Stimulated activated CD8-positive, alpha-beta memory T cell treated with anti-CD3 and anti-CD28 coated beads, Interleukin-4, amount 100 ng/mL, for 4 hours (primary cell): ENCODE data around the gene GRM4.
A peak's percentile ranks its signal among the peaks of the same experiment; 100 is the strongest.

Source experiments
- DNase-seq, 2 donors: peaks; one replicate each; pipeline ENCODE4 v3.0.0-alpha.2; 2020; ENCODE audit warnings: low read depth in 2 of 2, low spot score in 1 of 2

GRM4 gene

DNA sequence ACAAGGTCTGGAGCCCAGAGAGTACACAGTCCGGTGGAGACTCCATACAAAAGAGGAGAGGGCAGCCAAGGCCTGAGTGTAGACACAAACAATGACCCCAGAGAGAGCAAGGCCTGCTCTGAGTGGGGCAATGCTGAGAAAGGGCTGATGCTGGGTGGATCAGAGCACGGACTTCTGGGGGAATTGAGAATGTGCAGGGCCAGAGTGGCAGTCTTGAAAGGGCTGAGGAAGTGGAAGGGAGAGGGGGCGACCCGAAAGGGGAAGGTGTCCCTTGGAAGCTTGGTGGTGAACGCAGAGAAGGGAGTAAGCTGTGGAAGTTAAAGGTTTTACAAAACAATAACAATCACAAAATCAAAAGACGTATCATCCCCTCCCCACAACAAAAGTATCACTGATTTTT lies 12.0 kb upstream of the GRM4 start:
- DNase-seq: no peak

- DNase-seq: no peak
Observed at GRCh38 chr6:34157236-34157830, 11.4 kb upstream of the GRM4 start.

DNA sequence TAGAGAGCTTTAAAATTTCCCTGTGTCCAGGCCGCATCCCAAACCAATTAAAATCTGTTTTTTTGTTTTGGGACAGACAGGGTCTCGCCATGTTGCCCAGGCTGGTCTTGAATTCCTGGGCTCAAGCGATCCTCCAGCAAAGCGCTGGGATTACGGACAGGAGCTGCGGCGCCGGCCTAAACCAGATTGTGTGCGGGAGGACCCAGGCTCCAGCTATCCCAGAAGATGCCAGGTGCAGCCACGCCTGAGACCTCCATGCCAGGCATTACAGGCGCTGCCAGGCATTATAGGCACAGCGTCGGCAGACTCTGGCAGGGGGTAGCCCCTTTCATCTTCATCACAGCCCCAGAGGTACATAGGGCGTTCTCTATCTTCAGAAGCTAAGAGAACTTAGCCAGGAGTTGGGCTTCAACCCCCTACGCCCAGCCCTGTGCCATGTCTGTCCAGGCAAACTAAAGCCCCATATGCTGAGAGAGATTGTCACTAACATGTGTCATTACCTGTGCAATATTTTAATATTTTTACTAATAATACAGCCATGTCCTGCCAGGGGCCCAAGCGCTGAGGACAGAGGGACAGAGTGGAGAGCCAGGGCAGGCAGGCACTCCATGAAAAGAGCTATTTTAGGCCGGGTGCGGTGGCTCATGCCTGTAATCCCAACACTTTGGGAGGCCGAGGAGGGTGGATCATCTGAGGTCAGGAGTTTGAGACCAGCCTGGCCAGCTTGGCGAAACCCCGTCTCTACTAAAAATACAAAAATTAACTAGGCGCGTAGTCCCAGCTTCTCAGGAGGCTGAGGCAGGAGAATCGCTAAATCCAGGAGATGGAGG lies 9.8 kb upstream of the GRM4 start:
- DNase-seq: no peak

- peak; percentile 31 to 40 for DNase-seq
Observed at GRCh38 chr6:34154668-34155447, 9.0 kb upstream of the GRM4 start.

GRCh38 chr6:34152806-34153520 lies 7.1 kb upstream of the GRM4 start:
- DNase-seq: no peak

DNA sequence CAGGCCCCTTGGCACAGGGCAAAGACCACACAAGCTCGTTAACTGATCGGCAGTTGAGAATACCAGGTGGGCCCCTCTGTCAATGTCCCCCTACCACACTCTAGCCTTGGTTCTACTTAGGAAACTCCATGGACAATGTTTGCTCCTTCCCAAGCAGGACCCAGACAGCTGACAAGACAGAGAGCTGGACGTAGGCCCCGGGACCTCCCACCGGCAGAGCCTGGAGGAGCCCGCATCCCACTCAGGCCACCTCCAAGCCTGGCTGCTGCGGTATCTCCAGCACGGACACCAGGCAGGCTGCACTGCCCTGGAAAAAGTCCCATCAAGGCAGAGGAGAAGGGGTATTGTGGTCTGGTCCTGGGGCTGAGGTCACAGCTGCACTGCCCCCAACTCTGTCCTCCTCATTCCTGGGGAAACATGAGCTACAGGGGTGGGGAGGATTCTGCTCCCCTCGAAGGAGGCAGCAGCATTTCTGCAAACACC lies 6.2 kb upstream of the GRM4 start:
- DNase-seq: no peak

GRCh38 chr6:34151321-34152041 lies 5.6 kb upstream of the GRM4 start:
- DNase-seq: no peak

DNA sequence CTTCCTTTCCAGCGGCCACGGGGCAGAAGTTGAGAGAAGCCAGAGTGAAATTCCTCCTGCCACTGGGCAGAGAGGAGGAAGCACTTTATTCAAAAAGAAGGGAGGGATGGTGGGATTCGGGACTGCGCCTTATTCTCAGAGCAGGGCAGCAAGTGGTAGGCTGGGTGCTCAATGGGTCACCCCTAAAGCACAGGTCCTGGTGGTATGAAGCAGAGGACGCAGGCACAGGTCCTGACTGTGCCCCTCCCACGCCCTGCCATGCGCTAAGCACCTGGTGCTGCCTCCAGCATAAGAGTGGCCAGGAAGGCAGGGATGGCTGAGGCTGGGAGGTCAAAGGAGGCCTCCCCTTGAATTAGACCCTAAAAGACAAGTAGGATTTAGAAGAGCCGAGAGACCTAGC lies 4.9 kb upstream of the GRM4 start:
- DNase-seq: no peak

- DNase-seq: no peak
Observed at GRCh38 chr6:34149831-34150400, 4.0 kb upstream of the GRM4 start.

DNA sequence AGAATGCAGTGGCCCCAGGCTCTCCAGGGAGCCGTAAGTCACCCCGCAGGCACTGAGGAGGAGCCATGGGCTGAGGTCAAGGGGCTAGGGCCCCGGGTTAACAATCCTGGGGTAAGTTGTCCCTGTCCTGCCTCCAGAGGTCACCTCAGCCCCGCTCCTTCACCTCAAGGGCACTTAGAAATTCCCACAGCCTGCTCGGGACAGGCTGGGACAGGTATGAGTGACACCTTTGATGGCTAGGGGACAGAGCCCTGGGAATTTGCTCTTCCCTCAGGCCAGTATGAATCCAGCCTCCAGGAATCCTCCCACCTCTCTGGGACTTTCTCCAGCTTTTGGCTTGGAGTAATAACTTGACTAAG lies 3.5 kb upstream of the GRM4 start:
- no peak for DNase-seq

DNA sequence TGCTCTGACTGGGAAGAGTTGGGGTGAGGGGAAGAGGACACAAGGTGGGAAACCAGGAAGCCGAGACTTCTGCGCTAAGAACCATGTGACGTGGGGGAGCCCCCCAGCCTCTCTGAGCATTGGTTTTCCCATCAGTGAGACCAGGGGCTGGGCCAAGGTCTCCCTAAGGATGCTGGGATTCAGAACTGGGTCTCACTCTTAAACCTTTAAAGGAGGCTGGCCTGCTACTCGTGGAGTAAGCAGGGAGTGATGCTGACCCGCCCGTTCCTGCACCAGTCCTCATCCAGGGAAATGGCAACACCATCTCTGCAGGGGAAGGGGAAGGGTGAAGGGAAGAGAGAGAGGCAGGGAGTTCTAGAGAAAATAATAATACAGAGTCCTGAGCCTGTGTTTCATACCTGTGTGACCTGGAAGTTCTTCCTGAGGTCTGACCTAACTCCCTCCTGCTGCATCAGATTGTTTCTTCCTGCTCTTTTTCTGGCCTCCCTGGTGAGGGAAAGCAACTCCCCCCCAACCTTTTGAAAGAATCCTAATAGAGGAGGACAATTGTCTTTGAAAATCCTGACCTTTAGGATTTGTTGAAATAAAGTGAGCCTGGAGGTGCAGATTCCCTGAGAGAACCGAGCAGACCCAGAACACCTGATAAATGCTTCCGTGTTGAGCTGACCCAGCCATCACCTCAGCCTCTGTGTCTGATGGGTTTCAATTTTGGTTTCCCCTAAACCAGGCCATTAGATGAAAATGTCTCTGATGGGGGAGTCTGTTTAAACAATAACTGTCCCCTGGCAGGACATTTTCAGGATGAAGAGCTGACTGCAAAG lies 3.0 kb upstream of the GRM4 start:
- no peak for DNase-seq

- no peak for DNase-seq
Observed at GRCh38 chr6:34147906-34148630, 2.2 kb upstream of the GRM4 start.

DNA sequence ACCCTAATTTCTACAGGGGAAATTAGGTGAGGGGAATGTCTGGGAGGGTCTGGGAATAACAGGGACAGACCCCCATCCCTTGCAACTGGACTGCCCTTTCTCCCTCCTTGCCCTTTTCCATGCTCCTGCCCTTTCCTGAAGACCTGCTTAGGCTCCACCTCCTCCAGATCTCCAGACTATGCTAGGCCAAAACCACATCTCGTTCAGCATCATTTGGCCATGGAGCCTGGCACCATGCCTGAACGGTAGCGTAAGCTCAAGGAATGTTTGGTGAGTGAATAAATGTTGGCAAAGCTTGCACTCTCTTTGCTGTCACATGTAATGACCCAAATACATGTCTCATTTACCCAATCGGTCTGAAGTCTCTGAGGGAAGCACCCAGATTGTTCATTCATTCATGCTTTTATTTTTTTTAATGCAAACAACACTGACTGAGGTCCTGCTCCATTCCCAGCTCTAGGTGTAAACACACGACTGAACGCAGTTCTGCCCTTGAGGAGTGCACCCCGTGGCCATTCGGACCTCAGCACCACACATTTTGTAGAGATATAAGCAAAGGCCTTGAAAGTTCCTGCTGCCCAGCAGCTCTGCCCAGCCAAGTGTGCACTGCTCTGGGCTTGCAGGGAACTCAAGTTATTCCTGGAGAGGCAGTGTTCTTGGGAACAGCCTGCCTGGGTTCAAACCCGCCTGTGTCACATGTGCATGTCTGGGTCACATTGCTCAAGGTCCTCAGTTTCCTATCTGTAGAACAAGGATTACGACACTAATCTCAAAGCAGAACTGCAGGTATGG lies 1.1 kb upstream of the GRM4 start:
- DNase-seq: no peak

DNA sequence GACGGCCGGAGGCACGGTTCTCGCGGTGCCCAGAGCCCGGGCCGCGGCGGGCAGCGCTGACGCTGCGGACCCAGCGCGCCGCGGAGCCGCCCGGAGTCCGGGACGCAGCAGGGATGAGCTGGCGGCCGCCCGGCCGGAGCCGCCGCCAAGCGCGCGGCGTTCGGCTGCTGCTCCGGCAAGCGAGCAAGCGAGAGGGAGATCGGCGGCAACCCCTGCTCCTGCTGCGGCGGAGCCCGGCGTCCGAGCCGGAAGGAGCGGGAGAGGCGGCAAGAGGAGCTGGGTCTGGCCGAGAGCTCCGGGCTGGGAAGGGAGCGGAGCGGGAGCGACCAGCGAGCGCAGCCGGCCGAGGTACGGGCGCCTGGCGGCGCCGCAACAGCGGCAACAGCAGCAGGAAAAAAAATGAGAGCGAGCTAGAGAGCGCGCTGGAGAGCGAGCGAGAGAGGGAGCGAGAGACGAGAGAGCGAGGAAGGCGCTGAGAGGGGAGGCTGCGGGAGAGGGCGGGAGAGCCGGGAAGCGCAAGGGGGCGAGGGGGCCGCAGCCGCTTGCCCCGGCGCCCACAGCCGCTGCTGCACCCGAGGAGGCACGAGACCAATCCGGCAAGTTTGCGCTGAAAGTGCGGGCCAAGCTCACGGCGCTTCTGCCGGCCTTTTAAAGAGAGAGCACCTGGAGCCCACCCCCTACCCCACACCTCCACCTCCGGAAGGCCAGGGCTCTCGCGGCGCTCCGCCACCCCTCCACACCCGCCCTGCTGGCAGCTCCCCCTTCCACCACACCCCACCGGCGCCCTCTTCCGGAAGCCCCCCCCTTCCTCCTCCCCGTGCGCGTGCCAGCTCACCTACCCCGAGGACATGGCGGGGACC lies 496 bp downstream of the GRM4 start:
- peak; percentile 7 to 44 for DNase-seq

DNA sequence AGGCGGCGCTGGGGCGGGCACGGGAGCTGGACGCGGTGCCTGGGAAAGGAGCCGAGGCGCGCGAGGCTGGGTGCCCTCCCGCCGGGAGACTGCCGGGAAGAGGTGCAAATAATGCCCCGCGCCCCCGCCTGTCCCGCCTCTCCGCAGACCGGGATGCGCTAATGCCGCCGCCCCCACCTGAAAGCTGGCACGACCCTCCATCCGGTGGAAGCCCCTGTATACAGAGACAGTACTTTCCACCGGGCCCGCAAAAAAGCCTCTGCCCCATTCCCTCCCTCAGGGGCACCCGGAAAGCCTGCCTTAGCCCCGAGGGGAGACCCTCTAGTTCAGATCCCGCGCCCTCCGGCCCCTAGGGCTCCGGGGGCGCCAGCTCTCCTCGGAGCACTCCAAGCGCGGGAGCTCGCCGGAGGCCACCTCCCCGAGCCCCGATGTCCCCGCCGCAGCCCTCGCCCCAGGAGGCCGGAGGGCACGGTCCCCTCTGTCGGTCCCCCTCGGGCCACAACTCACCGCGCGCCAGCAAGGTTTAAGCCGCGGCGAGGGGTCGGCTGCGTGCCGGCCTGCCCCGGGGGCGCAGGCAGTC lies 1.2 kb downstream of the GRM4 start:
- no peak for DNase-seq

GRCh38 chr6:34143884-34144580 lies 1.9 kb downstream of the GRM4 start:
- peak in 1 of 2 donors; percentile 42 for DNase-seq
